HepG2 (cell line): ENCODE results near the gene IL3. TPM values are rescaled to one million over a fixed set of nuclear protein-coding genes. Genes with fewer than 3 reads are reported as not detected.

Experiments
- ATF1 ChIP-seq: IDR thresholded peaks from 2 replicates; pipeline ENCODE4 v1.6.1; 2016; ENCODE audit warnings: mild to moderate bottlenecking, control low read depth
- ATF3 ChIP-seq: sonication (generic); formaldehyde crosslinking; IDR thresholded peaks from 2 replicates; pipeline ENCODE4 v1.4.0; 2020; ENCODE audit warnings: missing genetic modification reagents
- FOXA3 ChIP-seq: IDR thresholded peaks from 2 replicates; pipeline ENCODE4 v1.6.1; 2016; ENCODE audit warnings: missing genetic modification reagents, missing compliant biosample characterization
- HOXA7 ChIP-seq: sonication (generic); formaldehyde crosslinking; IDR thresholded peaks from 2 replicates; pipeline ENCODE4 v1.8.1; 2022; ENCODE audit warnings: mild to moderate bottlenecking, missing genetic modification reagents, moderate library complexity
- JUND ChIP-seq: sonication (generic); formaldehyde crosslinking; IDR thresholded peaks from 2 replicates; pipeline ENCODE4 v1.8.0; 2022; ENCODE audit warnings: mild to moderate bottlenecking, missing genetic modification reagents
- KIAA2018 ChIP-seq: sonication (generic); formaldehyde crosslinking; IDR thresholded peaks from 2 replicates; pipeline ENCODE4 v1.5.0; 2020; ENCODE audit warnings: mild to moderate bottlenecking, missing genetic modification reagents, borderline replicate concordance
- MAZ ChIP-seq, 2 experiments: sonication (generic) in 1 of 2; formaldehyde crosslinking in 1 of 2; IDR thresholded peaks; 2 replicates each; pipeline versions ENCODE4 v1.5.0 to v1.6.1; 2012 to 2020; ENCODE audit warnings: low read depth in 2 of 2, mild to moderate bottlenecking in 2 of 2, borderline replicate concordance in 1 of 2, improper control_type of control experiment in 1 of 2, low read length in 1 of 2, missing genetic modification reagents in 1 of 2, moderate library complexity in 1 of 2
- MXD4 ChIP-seq: IDR thresholded peaks from 2 replicates; pipeline ENCODE4 v1.6.1; 2016; ENCODE audit warnings: mild to moderate bottlenecking, missing biosample characterization, missing genetic modification reagents
- NFKBIZ ChIP-seq: IDR thresholded peaks from 2 replicates; pipeline ENCODE4 v1.6.1; 2018; ENCODE audit warnings: missing genetic modification reagents, missing compliant biosample characterization
- PRDM15 ChIP-seq: sonication (generic); formaldehyde crosslinking; IDR thresholded peaks from 2 replicates; pipeline ENCODE4 v1.4.0; 2020; ENCODE audit warnings: missing genetic modification reagents
- SOX13 ChIP-seq, 3 experiments: fragments of 450-650 bp in 1 of 3; sonication (generic) in 1 of 3; formaldehyde crosslinking in 1 of 3; IDR thresholded peaks in 2 of 3; conservative IDR thresholded peaks in 1 of 3; 2 replicates each; pipeline versions ENCODE4 v1.5.0 to v1.6.1; 2016 to 2020; ENCODE audit warnings: antibody characterized with exemption in 1 of 3, mild to moderate bottlenecking in 1 of 3, missing compliant biosample characterization in 1 of 3, missing genetic modification reagents in 1 of 3, moderate library complexity in 1 of 3
- TBX2 ChIP-seq: sonication (generic); formaldehyde crosslinking; IDR thresholded peaks from 2 replicates; pipeline ENCODE4 v1.5.0; 2020; ENCODE audit warnings: missing genetic modification reagents, mild to moderate bottlenecking, borderline replicate concordance
- ZBTB7B ChIP-seq: sonication (generic); formaldehyde crosslinking; IDR thresholded peaks from 2 replicates; pipeline ENCODE4 v1.4.0; 2020; ENCODE audit warnings: missing genetic modification reagents
- ZNF207 ChIP-seq: fragments of 450-650 bp; IDR thresholded peaks from 2 replicates; pipeline ENCODE4 v1.6.1; 2016; ENCODE audit warnings: antibody characterized with exemption, borderline replicate concordance
- ZNF256 ChIP-seq: sonication (generic); formaldehyde crosslinking; conservative IDR thresholded peaks from 2 replicates; pipeline ENCODE4 v1.4.0; 2020; ENCODE audit warnings: missing genetic modification reagents
- ZNF274 ChIP-seq: sonication (generic); formaldehyde crosslinking; IDR thresholded peaks from 2 replicates; pipeline ENCODE4 v1.5.1; 2020; ENCODE audit warnings: mild to moderate bottlenecking, missing genetic modification reagents
- ZNF549 ChIP-seq: sonication (generic); formaldehyde crosslinking; IDR thresholded peaks from 2 replicates; pipeline ENCODE4 v1.5.0; 2020; ENCODE audit warnings: missing genetic modification reagents
- polyA plus RNA-seq, 8 experiments: library from polyadenylated mRNA; depleted of rRNA in 3 of 8; stranded (reverse) in 7 of 8; unstranded in 1 of 8; fragments of >200 nt; fragmentation: Illumina TruSeq in 4 of 8; extraction: Trizol in 4 of 8; gene quantifications; 2 replicates each; pipeline versions ENCODE4 v1.2.1 to v1.2.3, GENCODE V29; 2011 to 2016; ENCODE audit warnings: low read depth in 4 of 8, missing spikeins in 1 of 8, mixed read lengths in 1 of 8; ENCODE audit not compliant: insufficient read depth in 1 of 8
- total RNA-seq, 5 experiments: library from RNA; depleted of rRNA; stranded (reverse); fragments of >200 nt; fragmentation: Illumina TruSeq; extraction: Trizol; gene quantifications; 2 replicates each; pipeline ENCODE4 v1.2.3, GENCODE V29; 2016; ENCODE audit warnings: low read depth in 1 of 5

IL3 gene
- total and polyA plus RNA-seq, 2 of the 13 experiments (the other 11 are each of a cell fraction or from before 2014, with no cell fraction given): not detected

GRCh38 chr5:132012371-132013005, 48.0 kb upstream of the IL3 start (continued):
- no peak for TF ChIP-seq KIAA2018 (CRISPR knock-in tag)
- no peak for TF ChIP-seq TBX2
- TF ChIP-seq ZNF274 (CRISPR knock-in tag): no peak
- TF ChIP-seq JUND (CRISPR knock-in tag): no peak
- TF ChIP-seq ATF3: 0 out of 2 replicates have a peak, but pooled peaks have one; percentile 49
- TF ChIP-seq ZNF207: no peak
- no peak for TF ChIP-seq PRDM15 (CRISPR knock-in tag)
- TF ChIP-seq ZNF256: 0 out of 2 replicates have a peak, but pooled peaks have one; percentile 58
- no peak for TF ChIP-seq ATF1 (CRISPR knock-in tag)
- TF ChIP-seq ZBTB7B (CRISPR knock-in tag): 0 out of 2 replicates have a peak, but pooled peaks have one; percentile 50
- peak; percentile 67; the same call in 1 of the 2 replicates for TF ChIP-seq MXD4 (CRISPR knock-in tag)
- TF ChIP-seq HOXA7 (CRISPR knock-in tag): 0 out of 2 replicates have a peak, but pooled peaks have one; percentile 44
- TF ChIP-seq NFKBIZ (CRISPR knock-in tag): 0 out of 2 replicates have a peak, but pooled peaks have one; percentile 76
- no peak for TF ChIP-seq MAZ (IDR thresholded peaks at IDR 0.05; ENCODE audit: borderline replicate concordance, low read depth, low read length)
- peak; percentile 44; the same call in 1 of the 2 replicates for TF ChIP-seq MAZ (CRISPR knock-in tag; IDR thresholded peaks at IDR 0.05; ENCODE audit: low read depth)
- no peak for TF ChIP-seq SOX13 (IDR thresholded peaks at IDR 0.05)
- TF ChIP-seq SOX13 (CRISPR knock-in tag; conservative IDR thresholded peaks at IDR 0.05 in 1 of 2, IDR thresholded peaks at IDR 0.05 in 1 of 2): peak in 1 of 2 experiments; percentile 34; a peak in 1 of 4 replicates
- TF ChIP-seq FOXA3 (CRISPR knock-in tag): no peak
- TF ChIP-seq ZNF549 (CRISPR knock-in tag): no peak
